Ectodermal cell (in vitro differentiated cells): ENCODE results near the gene FAT1.

Experiments used
- H3K27ac ChIP-seq: 2 replicates; pipeline ENCODE4 v1.7.0; 2013; ENCODE audit warnings: mild to moderate bottlenecking, low read depth, low read length; ENCODE audit not compliant: insufficient read depth, poor library complexity, severe bottlenecking
- H3K27me3 ChIP-seq: 2 replicates; pipeline ENCODE4 v1.7.0; 2013; ENCODE audit warnings: mild to moderate bottlenecking, low read length; ENCODE audit not compliant: insufficient read depth, control insufficient read depth, poor library complexity, severe bottlenecking
- H3K36me3 ChIP-seq: one replicate; pipeline ENCODE4 v1.7.0; 2013; ENCODE audit warnings: low read length; ENCODE audit not compliant: control insufficient read depth, insufficient read depth
- H3K4me1 ChIP-seq: one replicate; pipeline ENCODE4 v1.7.0; 2013; ENCODE audit warnings: low read length; ENCODE audit not compliant: control insufficient read depth, insufficient read depth
- H3K4me3 ChIP-seq: 2 replicates; pipeline ENCODE4 v1.7.0; 2013; ENCODE audit warnings: low read depth, low read length, control low read depth; ENCODE audit not compliant: insufficient read depth
- H3K9me3 ChIP-seq: 2 replicates; pipeline ENCODE4 v1.7.0; 2013; ENCODE audit warnings: mild to moderate bottlenecking, low read length, moderate library complexity; ENCODE audit not compliant: control insufficient read depth
- WGBS, 2 experiments: methylation state at CpG; one replicate each; pipeline ENCODE4 v1.1.7; 2013; ENCODE audit warnings: missing lambda C conversion rate in 2 of 2; 5-methylcytosine and 5-hydroxymethylcytosine counted together

The FAT1 gene

GRCh38 chr4:186628058-186628711 lies 95.5 kb downstream of the FAT1 start:
- Histone ChIP-seq H3K4me1 (peaks cover 9% of the 10 kb centered on the region), H3K4me3 (no peak overlapping the region), H3K36me3 (peaks cover 34% of the 10 kb centered on the region), H3K9me3 (no peaks in the 10 kb centered on the region), H3K27me3 (no peaks in the 10 kb centered on the region), H3K27ac (peak overlapping the region; percentile 50)
- 95 to 96% methylated on average over 21 of the region's 21 CpGs for WGBS, 2 experiments

GRCh38 chr4:186627226-186627865 lies 96.3 kb downstream of the FAT1 start:
- 92 to 93% methylated on average over 10 of the region's 10 CpGs for WGBS, 2 experiments
- Histone ChIP-seq H3K27ac (peak overlapping the region; percentile 50), H3K4me1 (peaks cover 9% of the 10 kb centered on the region), H3K27me3 (no peaks in the 10 kb centered on the region), H3K36me3 (peaks cover 32% of the 10 kb centered on the region), H3K4me3 (no peak overlapping the region), H3K9me3 (no peaks in the 10 kb centered on the region)

GRCh38 chr4:186624951-186625350 lies 98.7 kb downstream of the FAT1 start:
- H3K27me3 ChIP-seq, result no peaks in the 10 kb centered on the region
- no peak overlapping the region for H3K4me3 ChIP-seq
- H3K36me3 ChIP-seq, result peaks cover 32% of the 10 kb centered on the region
- 100% methylated on average over 1 of the region's 1 CpG for WGBS, 2 experiments
- H3K27ac ChIP-seq, result peak overlapping the region; percentile 32
- peaks cover 9% of the 10 kb centered on the region for H3K4me1 ChIP-seq
- H3K9me3 ChIP-seq, result no peaks in the 10 kb centered on the region

GRCh38 chr4:186623546-186623945 lies 100.1 kb downstream of the FAT1 start:
- Histone ChIP-seq H3K4me3 (no peak overlapping the region), H3K4me1 (peaks cover 9% of the 10 kb centered on the region), H3K36me3 (peaks cover 38% of the 10 kb centered on the region), H3K9me3 (no peaks in the 10 kb centered on the region), H3K27ac (no peak overlapping the region), H3K27me3 (no peaks in the 10 kb centered on the region)
- WGBS, 2 experiments, result 94% methylated on average over 5 of the region's 5 CpGs

GRCh38 chr4:186622788-186623464 lies 100.7 kb downstream of the FAT1 start:
- Histone ChIP-seq H3K36me3 (peaks cover 40% of the 10 kb centered on the region), H3K9me3 (no peaks in the 10 kb centered on the region), H3K27me3 (no peaks in the 10 kb centered on the region), H3K4me3 (no peak overlapping the region), H3K4me1 (peaks cover 9% of the 10 kb centered on the region), H3K27ac (no peak overlapping the region)
- 92 to 93% methylated on average over 9 of the region's 9 CpGs for WGBS, 2 experiments

- H3K27me3 ChIP-seq, result no peaks in the 10 kb centered on the region
- H3K4me1 ChIP-seq, result peaks cover 9% of the 10 kb centered on the region
- H3K4me3 ChIP-seq, result no peak overlapping the region
- 92 to 93% methylated on average over 9 of the region's 9 CpGs for WGBS, 2 experiments
- no peak overlapping the region for H3K27ac ChIP-seq
- no peaks in the 10 kb centered on the region for H3K9me3 ChIP-seq
- peaks cover 44% of the 10 kb centered on the region for H3K36me3 ChIP-seq
Observed at GRCh38 chr4:186621959-186622553, 101.6 kb downstream of the FAT1 start.

- H3K9me3 ChIP-seq, result no peaks in the 10 kb centered on the region
- H3K4me3 ChIP-seq, result no peak overlapping the region
- peaks cover 60% of the 10 kb centered on the region for H3K36me3 ChIP-seq
- 93 to 96% methylated on average over 10 of the region's 10 CpGs for WGBS, 2 experiments
- H3K27ac ChIP-seq, result no peak overlapping the region
- no peaks in the 10 kb centered on the region for H3K4me1 ChIP-seq
- H3K27me3 ChIP-seq, result no peaks in the 10 kb centered on the region
Observed at GRCh38 chr4:186619088-186619487, 104.6 kb downstream of the FAT1 start.

GRCh38 chr4:186617921-186618320 lies 105.7 kb downstream of the FAT1 start:
- 96 to 97% methylated on average over 3 of the region's 3 CpGs for WGBS, 2 experiments
- Histone ChIP-seq H3K27me3 (no peaks in the 10 kb centered on the region), H3K4me3 (no peak overlapping the region), H3K9me3 (no peaks in the 10 kb centered on the region), H3K4me1 (no peaks in the 10 kb centered on the region), H3K27ac (no peak overlapping the region), H3K36me3 (peaks cover 64% of the 10 kb centered on the region)

GRCh38 chr4:186607490-186607889 lies 116.2 kb downstream of the FAT1 start:
- 95 to 97% methylated on average over 1 of the region's 1 CpG for WGBS, 2 experiments
- H3K27me3 ChIP-seq, result no peaks in the 10 kb centered on the region
- H3K4me1 ChIP-seq, result no peaks in the 10 kb centered on the region
- peaks cover 74% of the 10 kb centered on the region for H3K36me3 ChIP-seq
- H3K4me3 ChIP-seq, result no peak overlapping the region
- no peaks in the 10 kb centered on the region for H3K9me3 ChIP-seq
- no peak overlapping the region for H3K27ac ChIP-seq

- Histone ChIP-seq H3K27me3 (no peaks in the 10 kb centered on the region), H3K36me3 (peaks cover 68% of the 10 kb centered on the region), H3K4me1 (no peaks in the 10 kb centered on the region), H3K4me3 (no peak overlapping the region), H3K9me3 (no peaks in the 10 kb centered on the region), H3K27ac (no peak overlapping the region)
- 91 to 92% methylated on average over 6 of the region's 6 CpGs for WGBS, 2 experiments
Observed at GRCh38 chr4:186606591-186606992, 117.1 kb downstream of the FAT1 start.
